CD14-positive monocyte (primary cell): ENCODE data around the gene LIN7A. TPM values are rescaled to one million over a fixed set of nuclear protein-coding genes. Genes with fewer than 3 reads are reported as not detected.

Source experiments
- DNase-seq, 3 donors: peaks; one replicate each; pipeline ENCODE4 v3.0.0-alpha.2; 2011 to 2022
- H2AFZ ChIP-seq: 2 replicates; pipeline ENCODE4 v1.6.0; 2012; ENCODE audit warnings: mild to moderate bottlenecking, low read depth, low read length, inconsistent platforms; ENCODE audit not compliant: insufficient read depth, poor library complexity, severe bottlenecking
- H3K27ac ChIP-seq, 2 donors: 1 replicate in 1 of 2; 2 replicates in 1 of 2; pipeline ENCODE4 v1.5.1; 2012 to 2013; ENCODE audit warnings: low read length in 2 of 2, control low read depth in 1 of 2, inconsistent platforms in 1 of 2, low read depth in 1 of 2, mild to moderate bottlenecking in 1 of 2
- H3K27me3 ChIP-seq, 2 donors: one replicate each; pipeline versions ENCODE4 v1.6.0 to v1.6.1; 2011 to 2013; ENCODE audit warnings: low read length in 2 of 2; ENCODE audit not compliant: control insufficient read depth in 2 of 2, insufficient read depth in 2 of 2
- H3K36me3 ChIP-seq, 2 donors: replicated peaks in 1 of 2; 1 replicate in 1 of 2; 2 replicates in 1 of 2; pipeline versions ENCODE4 v1.5.1 to v1.6.1; 2012 to 2013; ENCODE audit warnings: low read length in 2 of 2, control low read depth in 1 of 2, inconsistent platforms in 1 of 2, mild to moderate bottlenecking in 1 of 2; ENCODE audit not compliant: insufficient read depth in 2 of 2, control insufficient read depth in 1 of 2
- H3K4me1 ChIP-seq, 2 donors: 1 replicate in 1 of 2; 2 replicates in 1 of 2; pipeline versions ENCODE4 v1.5.1 to v1.6.1; 2012 to 2013; ENCODE audit warnings: low read length in 2 of 2, control low read depth in 1 of 2, inconsistent platforms in 1 of 2, mild to moderate bottlenecking in 1 of 2, moderate library complexity in 1 of 2; ENCODE audit not compliant: insufficient read depth in 2 of 2, control insufficient read depth in 1 of 2
- H3K4me2 ChIP-seq: replicated peaks from 2 replicates; pipeline ENCODE3; 2012; ENCODE audit warnings: low read length, moderate library complexity, mild to moderate bottlenecking; ENCODE audit not compliant: poor library complexity, severe bottlenecking; ENCODE audit errors: extremely low read depth
- H3K4me3 ChIP-seq, 3 experiments: fragments of 200-600 bp in 1 of 3; sonication (generic) in 1 of 3; replicated peaks in 1 of 3; 1 replicate in 2 of 3; 2 replicates in 1 of 3; pipeline ENCODE4 v1.5.1; 2011 to 2013; ENCODE audit warnings: low read length in 3 of 3, mild to moderate bottlenecking in 3 of 3, control low read depth in 2 of 3, low read depth in 2 of 3, inconsistent platforms in 1 of 3, moderate library complexity in 1 of 3
- H3K79me2 ChIP-seq: 2 replicates; pipeline ENCODE4 v1.6.0; 2012; ENCODE audit warnings: mild to moderate bottlenecking, control low read depth, inconsistent platforms, low read length, moderate library complexity; ENCODE audit not compliant: insufficient read depth
- H3K9ac ChIP-seq: 2 replicates; pipeline ENCODE4 v1.6.0; 2017; ENCODE audit warnings: low read length, mild to moderate bottlenecking; ENCODE audit not compliant: insufficient read depth, poor library complexity, severe bottlenecking
- H3K9me3 ChIP-seq, 2 donors: replicated peaks in 1 of 2; 1 replicate in 1 of 2; 2 replicates in 1 of 2; pipeline versions ENCODE4 v1.5.1 to v1.6.1; 2012 to 2013; ENCODE audit warnings: low read length in 2 of 2, control low read depth in 1 of 2; ENCODE audit not compliant: control insufficient read depth in 1 of 2, insufficient read depth in 1 of 2
- H4K20me1 ChIP-seq: 2 replicates; pipeline ENCODE4 v1.6.0; 2012; ENCODE audit warnings: mild to moderate bottlenecking, low read length, control low read depth, moderate library complexity; ENCODE audit not compliant: insufficient read depth
- H3K27ac Mint-ChIP-seq, 7 donors: one replicate each; pipeline ENCODE4 v1.8.0; 2020; ENCODE audit warnings: mild to moderate bottlenecking in 7 of 7, mixed read lengths in 7 of 7, moderate library complexity in 6 of 7, inconsistent platforms in 2 of 7
- H3K27me3 Mint-ChIP-seq, 3 donors: one replicate each; pipeline ENCODE4 v1.8.0; 2021 to 2022; ENCODE audit warnings: low read depth in 3 of 3, mild to moderate bottlenecking in 3 of 3, mixed read lengths in 3 of 3, moderate library complexity in 3 of 3, inconsistent platforms in 1 of 3
- H3K36me3 Mint-ChIP-seq, 2 donors: one replicate each; pipeline ENCODE4 v1.8.0; 2020; ENCODE audit warnings: mixed read lengths in 2 of 2, inconsistent platforms in 1 of 2, mild to moderate bottlenecking in 1 of 2
- H3K4me1 Mint-ChIP-seq: one replicate; pipeline ENCODE4 v1.8.0; 2020; ENCODE audit warnings: mild to moderate bottlenecking, mixed read lengths
- H3K4me3 Mint-ChIP-seq, 2 donors: one replicate each; pipeline ENCODE4 v1.8.0; 2020; ENCODE audit warnings: mild to moderate bottlenecking in 2 of 2, mixed read lengths in 2 of 2, moderate library complexity in 1 of 2
- H3K9me3 Mint-ChIP-seq, 7 donors: one replicate each; pipeline ENCODE4 v1.8.0; 2020 to 2022; ENCODE audit warnings: mixed read lengths in 7 of 7, mild to moderate bottlenecking in 6 of 7, moderate library complexity in 6 of 7, inconsistent platforms in 2 of 7
- CTCF ChIP-seq: fragments of 200-600 bp; IDR thresholded peaks from one replicate; pipeline ENCODE4 v1.8.0; 2022; ENCODE audit warnings: antibody characterized with exemption, mild to moderate bottlenecking
- WGBS: methylation state at CpG from one replicate; pipeline ENCODE4 v1.1.5; 2013; ENCODE audit warnings: missing lambda C conversion rate; ENCODE audit not compliant: insufficient coverage; 5-methylcytosine and 5-hydroxymethylcytosine counted together
- intact Hi-C, 2 donors: fragments of 100-400 bp; cut with micrococcal nuclease; formaldehyde crosslinking; loops; one replicate each; pipeline versions ENCODE4 v1.15.0 to v1.15.1; 2023
- polyA plus RNA-seq, 3 donors: library from polyadenylated mRNA; depleted of rRNA in 1 of 3; unstranded in 2 of 3; stranded (reverse) in 1 of 3; fragments of 300-500 nt in 2 of 3; fragments of >200 nt in 1 of 3; fragmentation: Illumina TruSeq in 2 of 3; gene quantifications; 1 replicate in 2 of 3; 2 replicates in 1 of 3; pipeline ENCODE4 v1.2.3, GENCODE V29; 2012 to 2021

LIN7A gene
- polyA plus RNA-seq, 3 donors = 8.0 to 16.6 (median 15.2) TPM

- no peaks in the 10 kb centered on the region for H3K79me2 ChIP-seq
- H3K9ac ChIP-seq = no peak overlapping the region
- intact Hi-C loops = no loop called here
- no peaks in the 10 kb centered on the region for H3K4me1 Mint-ChIP-seq
- H3K9me3 ChIP-seq = no peaks in the 10 kb centered on the region
- H4K20me1 ChIP-seq = no peaks in the 10 kb centered on the region
- no peak overlapping the region for H3K4me2 ChIP-seq
- H3K27ac Mint-ChIP-seq = no peak overlapping the region
- H3K27me3 Mint-ChIP-seq = no peaks in the 10 kb centered on the region
- no peak overlapping the region for H2AFZ ChIP-seq
- no peak overlapping the region for H3K27ac ChIP-seq
- WGBS = no CpG with 5 or more reads among the region's 3 CpGs
- H3K4me3 ChIP-seq = no peak overlapping the region
- H3K4me3 Mint-ChIP-seq = no peak overlapping the region
- H3K36me3 ChIP-seq = peaks cover 22 to 32% of the 10 kb centered on the region in 2 donors
- no peaks in the 10 kb centered on the region for H3K27me3 ChIP-seq
- DNase-seq = no peak
- H3K36me3 Mint-ChIP-seq = peaks cover 19% of the 10 kb centered on the region in 2 donors
- no peaks in the 10 kb centered on the region for H3K4me1 ChIP-seq
- no peak for TF ChIP-seq CTCF
- H3K9me3 Mint-ChIP-seq = no peaks in the 10 kb centered on the region
Observed at GRCh38 chr12:80847575-80847974, 90.2 kb downstream of the LIN7A start.

GRCh38 chr12:80846952-80847351, 90.8 kb downstream of the LIN7A start:
- H3K27ac ChIP-seq = no peak overlapping the region
- H3K4me2 ChIP-seq = no peak overlapping the region
- no peaks in the 10 kb centered on the region for H3K79me2 ChIP-seq
- H3K27me3 ChIP-seq = no peaks in the 10 kb centered on the region
- no peak for DNase-seq
- no peaks in the 10 kb centered on the region for H3K9me3 ChIP-seq
- H3K4me3 ChIP-seq = no peak overlapping the region
- H3K9ac ChIP-seq = no peak overlapping the region
- H3K4me1 ChIP-seq = no peaks in the 10 kb centered on the region
- H3K27me3 Mint-ChIP-seq = no peaks in the 10 kb centered on the region
- H2AFZ ChIP-seq = no peak overlapping the region
- peaks cover 22 to 32% of the 10 kb centered on the region in 2 donors for H3K36me3 ChIP-seq
- no peaks in the 10 kb centered on the region for H3K9me3 Mint-ChIP-seq
- peaks cover 22 to 25% of the 10 kb centered on the region in 2 donors for H3K36me3 Mint-ChIP-seq
- no peak for TF ChIP-seq CTCF
- WGBS = no CpG with 5 or more reads among the region's 2 CpGs
- H4K20me1 ChIP-seq = no peaks in the 10 kb centered on the region
- no peak overlapping the region for H3K4me3 Mint-ChIP-seq
- intact Hi-C loops = no loop called here
- H3K27ac Mint-ChIP-seq = peak overlapping the region in 1 of 7 donors; percentile 51
- H3K4me1 Mint-ChIP-seq = no peaks in the 10 kb centered on the region
